K562 (cell line): ENCODE results near the gene GSTM1. TPM values are rescaled to one million over a fixed set of nuclear protein-coding genes. Genes with fewer than 3 reads are reported as not detected.

Experiments
- CREB3 ChIP-seq: fragments of 450-650 bp; conservative IDR thresholded peaks from 2 replicates; pipeline ENCODE4 v1.6.1; 2016; ENCODE audit warnings: missing genetic modification characterization, low read depth, mild to moderate bottlenecking, missing compliant biosample characterization, moderate library complexity
- ELK1 ChIP-seq: sonication (generic); formaldehyde crosslinking; IDR thresholded peaks from 2 replicates; pipeline ENCODE4 v1.8.1; 2022; ENCODE audit warnings: missing genetic modification reagents
- KLF6 ChIP-seq: fragments of 250-450 bp; sonication (Bioruptor Pico); IDR thresholded peaks from 2 replicates; pipeline ENCODE4 v1.4.0; 2020; ENCODE audit warnings: mild to moderate bottlenecking, moderate library complexity, borderline replicate concordance
- MEIS2 ChIP-seq: fragments of 450-650 bp; IDR thresholded peaks from 2 replicates; pipeline ENCODE4 v1.6.1; 2014; ENCODE audit warnings: mild to moderate bottlenecking; ENCODE audit not compliant: partially characterized antibody
- MLX ChIP-seq, 2 experiments: fragments of 450-650 bp in 1 of 2; sonication (generic) in 1 of 2; formaldehyde crosslinking; conservative IDR thresholded peaks; 2 replicates each; pipeline versions ENCODE4 v1.4.0 to v1.8.1; 2020 to 2022; ENCODE audit warnings: mild to moderate bottlenecking in 1 of 2, missing genetic modification reagents in 1 of 2
- MTF1 ChIP-seq: fragments of 250-450 bp; sonication (Bioruptor Pico); IDR thresholded peaks from 2 replicates; pipeline ENCODE4 v1.9.0; 2021; ENCODE audit warnings: moderate library complexity, mild to moderate bottlenecking, inconsistent platforms, borderline replicate concordance
- MYC ChIP-seq, 2 experiments: fragments of 250-450 bp in 1 of 2; sonication (Bioruptor Pico) in 1 of 2; IDR thresholded peaks; 2 replicates each; pipeline versions ENCODE4 v1.5.1 to v1.6.1; 2012 to 2021; ENCODE audit warnings: low read depth in 2 of 2, borderline replicate concordance in 1 of 2, improper control_type of control experiment in 1 of 2, low read length in 1 of 2, mild to moderate bottlenecking in 1 of 2, moderate library complexity in 1 of 2
- PHF20 ChIP-seq: fragments of 450-650 bp; IDR thresholded peaks from 2 replicates; pipeline ENCODE4 v1.6.1; 2018; ENCODE audit not compliant: partially characterized antibody
- RCOR1 ChIP-seq, 2 experiments: IDR thresholded peaks; 2 replicates each; pipeline ENCODE4 v1.6.1; 2012; ENCODE audit warnings: low read depth in 2 of 2, low read length in 2 of 2, borderline replicate concordance in 1 of 2, improper control_type of control experiment in 1 of 2
- RFX7 ChIP-seq: fragments of 250-450 bp; sonication (Bioruptor Pico); IDR thresholded peaks from 2 replicates; pipeline ENCODE4 v1.5.1; 2021; ENCODE audit warnings: mild to moderate bottlenecking
- SIRT6 ChIP-seq: IDR thresholded peaks from one replicate; pipeline ENCODE4 v1.6.1; 2012; ENCODE audit warnings: low read depth, mild to moderate bottlenecking, control low read depth, inconsistent platforms, low read length, moderate library complexity
- SRF ChIP-seq, 2 experiments: fragments of 250-450, 450-650 bp in 1 of 2; sonication (Bioruptor Pico) in 1 of 2; sonication (generic) in 1 of 2; formaldehyde crosslinking; IDR thresholded peaks; 2 replicates each; pipeline versions ENCODE4 v1.5.0 to v1.5.1; 2020 to 2022; ENCODE audit warnings: mild to moderate bottlenecking in 1 of 2, missing genetic modification reagents in 1 of 2
- STAG1 ChIP-seq: sonication (generic); formaldehyde crosslinking; IDR thresholded peaks from 2 replicates; pipeline ENCODE4 v1.5.0; 2020; ENCODE audit warnings: missing genetic modification reagents, borderline replicate concordance
- TAL1 ChIP-seq: fragments of 450-650 bp; IDR thresholded peaks from 2 replicates; pipeline ENCODE4 v1.6.1; 2016; ENCODE audit warnings: mild to moderate bottlenecking
- THRB ChIP-seq: fragments of 450-650 bp; formaldehyde crosslinking; conservative IDR thresholded peaks from 2 replicates; pipeline ENCODE4 v1.4.0; 2022; ENCODE audit warnings: mild to moderate bottlenecking, missing genetic modification characterization
- USF1 ChIP-seq: sonication (generic); formaldehyde crosslinking; IDR thresholded peaks from 2 replicates; pipeline ENCODE4 v1.9.0; 2022; ENCODE audit warnings: mild to moderate bottlenecking, missing genetic modification reagents
- YBX1 ChIP-seq: fragments of 450-650 bp; IDR thresholded peaks from 2 replicates; pipeline ENCODE4 v1.7.1; 2016; ENCODE audit warnings: mild to moderate bottlenecking
- ZFPM2 ChIP-seq: fragments of 250-450 bp; sonication (Bioruptor Pico); IDR thresholded peaks from 2 replicates; pipeline ENCODE4 v1.5.1; 2022; ENCODE audit warnings: mild to moderate bottlenecking
- ZNF124 ChIP-seq: sonication (generic); formaldehyde crosslinking; IDR thresholded peaks from 2 replicates; pipeline ENCODE4 v1.8.1; 2022; ENCODE audit warnings: missing genetic modification reagents
- ZNF354B ChIP-seq: fragments of 250-450 bp; sonication (Bioruptor Pico); IDR thresholded peaks from 2 replicates; pipeline ENCODE4 v1.4.0; 2020
- ZNF512 ChIP-seq: IDR thresholded peaks from 2 replicates; pipeline ENCODE4 v1.6.1; 2016; ENCODE audit warnings: missing genetic modification characterization, missing compliant biosample characterization
- ZNF561 ChIP-seq: fragments of 450-650 bp; formaldehyde crosslinking; conservative IDR thresholded peaks from 2 replicates; pipeline ENCODE4 v1.4.0; 2020; ENCODE audit warnings: mild to moderate bottlenecking, moderate library complexity
- ZNF764 ChIP-seq: fragments of 250-450 bp; sonication (Bioruptor Pico); IDR thresholded peaks from 2 replicates; pipeline ENCODE4 v1.4.0; 2020; ENCODE audit warnings: low read depth, mild to moderate bottlenecking, moderate library complexity
- polyA plus RNA-seq, 8 experiments: library from polyadenylated mRNA; depleted of rRNA in 4 of 8; stranded (reverse) in 5 of 8; unstranded in 3 of 8; fragments of >200 nt; fragmentation: Nextera tagmentation in 2 of 8; fragmentation: Illumina TruSeq in 1 of 8; extraction: Ambion mirVana in 2 of 8; extraction: Trizol in 1 of 8; gene quantifications; 2 replicates each; pipeline versions ENCODE4 v1.2.1 to v1.2.3, GENCODE V29; 2011 to 2014; ENCODE audit warnings: inconsistent platforms in 1 of 8, missing spikeins in 1 of 8
- total RNA-seq, 7 experiments: library from RNA; depleted of rRNA in 6 of 7; stranded (reverse); fragments of >200 nt in 6 of 7; fragmentation: Illumina TruSeq in 2 of 7; extraction: Trizol in 2 of 7; gene quantifications; 2 replicates each; pipeline versions ENCODE4 v1.2.1 to v1.2.3, GENCODE V29; 2011 to 2021; ENCODE audit warnings: low replicate concordance in 1 of 7

The GSTM1 gene
- total and polyA plus RNA-seq, 9 of the 15 experiments (the other 6 are each of a cell fraction or from before 2014, with no cell fraction given) = not detected

GRCh38 chr1:109718495-109718894 lies 30.9 kb downstream of the GSTM1 start (continued):
- no peak for TF ChIP-seq ZNF512 (tag)
- peak in 1 of 2 experiments; percentile 31; a peak in 1 of 4 replicates for TF ChIP-seq RCOR1 (IDR thresholded peaks at IDR 0.05; ENCODE audit: borderline replicate concordance in 1 of 2, low read depth in 2 of 2, low read length in 2 of 2)
- TF ChIP-seq YBX1 = no peak
- no peak for TF ChIP-seq STAG1 (CRISPR knock-in tag)
- no peak for TF ChIP-seq RFX7 (CRISPR knock-in tag)
- TF ChIP-seq PHF20 = no peak
- no peak for TF ChIP-seq USF1 (CRISPR knock-in tag)
- TF ChIP-seq ZNF764 (CRISPR knock-in tag) = no peak
- no peak for TF ChIP-seq MLX (CRISPR knock-in tag; conservative IDR thresholded peaks at IDR 0.05)
- no peak for TF ChIP-seq KLF6
- 0 out of 2 replicates have a peak, but pooled peaks have one; percentile 33 for TF ChIP-seq MYC (IDR thresholded peaks at IDR 0.05; ENCODE audit: low read depth, low read length)
- no peak for TF ChIP-seq MYC (CRISPR knock-in tag; IDR thresholded peaks at IDR 0.05; ENCODE audit: borderline replicate concordance, low read depth)
- TF ChIP-seq TAL1 = no peak
- TF ChIP-seq ZNF124 (CRISPR knock-in tag) = no peak
- TF ChIP-seq CREB3 = 0 out of 2 replicates have a peak, but pooled peaks have one; percentile 38
- TF ChIP-seq SIRT6 = no peak
- no peak for TF ChIP-seq ZFPM2 (CRISPR knock-in tag)
- no peak for TF ChIP-seq SRF (CRISPR knock-in tag; IDR thresholded peaks at IDR 0.05)
- no peak for TF ChIP-seq ZNF354B
- no peak for TF ChIP-seq THRB (CRISPR knock-in tag)
- TF ChIP-seq ZNF561 (CRISPR knock-in tag) = no peak
- no peak for TF ChIP-seq ELK1
- no peak for TF ChIP-seq MEIS2
- TF ChIP-seq MTF1 (CRISPR knock-in tag) = no peak
